Measurements from ENCODE around the gene ANKRD39.

GRCh38 chr2:96806468-96807126 lies 51.2 kb downstream of the ANKRD39 start:
- TF ChIP-seq, protein P1, sequence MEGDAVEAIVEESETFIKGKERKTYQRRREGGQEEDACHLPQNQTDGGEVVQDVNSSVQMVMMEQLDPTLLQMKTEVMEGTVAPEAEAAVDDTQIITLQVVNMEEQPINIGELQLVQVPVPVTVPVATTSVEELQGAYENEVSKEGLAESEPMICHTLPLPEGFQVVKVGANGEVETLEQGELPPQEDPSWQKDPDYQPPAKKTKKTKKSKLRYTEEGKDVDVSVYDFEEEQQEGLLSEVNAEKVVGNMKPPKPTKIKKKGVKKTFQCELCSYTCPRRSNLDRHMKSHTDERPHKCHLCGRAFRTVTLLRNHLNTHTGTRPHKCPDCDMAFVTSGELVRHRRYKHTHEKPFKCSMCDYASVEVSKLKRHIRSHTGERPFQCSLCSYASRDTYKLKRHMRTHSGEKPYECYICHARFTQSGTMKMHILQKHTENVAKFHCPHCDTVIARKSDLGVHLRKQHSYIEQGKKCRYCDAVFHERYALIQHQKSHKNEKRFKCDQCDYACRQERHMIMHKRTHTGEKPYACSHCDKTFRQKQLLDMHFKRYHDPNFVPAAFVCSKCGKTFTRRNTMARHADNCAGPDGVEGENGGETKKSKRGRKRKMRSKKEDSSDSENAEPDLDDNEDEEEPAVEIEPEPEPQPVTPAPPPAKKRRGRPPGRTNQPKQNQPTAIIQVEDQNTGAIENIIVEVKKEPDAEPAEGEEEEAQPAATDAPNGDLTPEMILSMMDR (IDR thresholded peaks at IDR 0.05): no peak
- TF ChIP-seq POLR2A (IDR thresholded peaks at IDR 0.05) (no peak), POLR2AphosphoS5 (IDR thresholded peaks at IDR 0.05) (no peak), EP300 (IDR thresholded peaks at IDR 0.05) (no peak)

Measured in gastroesophageal sphincter (tissue), 3 donors.